ENCODE measurements around the gene NDFIP2.
A peak's percentile ranks its signal among the peaks of the same experiment; 100 is the strongest.
"Not testable (repeated sequence)": the region's sequence is repeated elsewhere in the genome, so short reads cannot be mapped to it uniquely, and the experiment has no call there.

Gene NDFIP2

GRCh38 chr13:79531542-79532254 is 50.7 kb downstream of the NDFIP2 start:
- no peak for DNase-seq (ENCODE audit: low spot score)

GRCh38 chr13:79532576-79532975 is 51.6 kb downstream of the NDFIP2 start:
- DNase-seq (ENCODE audit: low spot score): no peak

GRCh38 chr13:79533781-79534400 is 52.9 kb downstream of the NDFIP2 start:
- DNase-seq (ENCODE audit: low spot score): no peak

- no peak for DNase-seq (ENCODE audit: low spot score)
These were observed 53.6 kb downstream of the NDFIP2 start for GRCh38 chr13:79534596-79534995.

- DNase-seq (ENCODE audit: low spot score): no peak
These were observed 57.8 kb downstream of the NDFIP2 start for GRCh38 chr13:79538757-79539156.

- DNase-seq (ENCODE audit: low spot score): no peak
These were observed 59.5 kb downstream of the NDFIP2 start for GRCh38 chr13:79540504-79540903.

GRCh38 chr13:79541426-79542049 is 60.6 kb downstream of the NDFIP2 start:
- DNase-seq (ENCODE audit: low spot score): peak; percentile 73

- DNase-seq (ENCODE audit: low spot score): no peak
These were observed 62.9 kb downstream of the NDFIP2 start for GRCh38 chr13:79543883-79544282.

- DNase-seq (ENCODE audit: low spot score): no peak
These were observed 66.5 kb downstream of the NDFIP2 start for GRCh38 chr13:79547211-79548195.

- peak; percentile 12 for DNase-seq (ENCODE audit: low spot score)
These were observed 67.9 kb downstream of the NDFIP2 start for GRCh38 chr13:79548902-79549301.

GRCh38 chr13:79549355-79550106 is 68.6 kb downstream of the NDFIP2 start:
- DNase-seq (ENCODE audit: low spot score): peak; percentile 29

GRCh38 chr13:79557666-79558065 is 76.7 kb downstream of the NDFIP2 start:
- DNase-seq (ENCODE audit: low spot score): no peak

GRCh38 chr13:79560954-79561353 is 80.0 kb downstream of the NDFIP2 start:
- DNase-seq (ENCODE audit: low spot score): no peak

GRCh38 chr13:79562557-79562956 is 81.6 kb downstream of the NDFIP2 start:
- no peak for DNase-seq (ENCODE audit: low spot score)

GRCh38 chr13:79566118-79566517 is 85.2 kb downstream of the NDFIP2 start:
- DNase-seq (ENCODE audit: low spot score): no peak

GRCh38 chr13:79571147-79571546 is 90.2 kb downstream of the NDFIP2 start:
- DNase-seq (ENCODE audit: low spot score): no peak

GRCh38 chr13:79573892-79574291 is 92.9 kb downstream of the NDFIP2 start:
- not testable (repeated sequence) for DNase-seq (ENCODE audit: low spot score)

GRCh38 chr13:79581870-79582315 is 100.9 kb downstream of the NDFIP2 start:
- no peak for DNase-seq (ENCODE audit: low spot score)

GRCh38 chr13:79582896-79583295 is 101.9 kb downstream of the NDFIP2 start:
- no peak for DNase-seq (ENCODE audit: low spot score)

GRCh38 chr13:79585033-79585432 is 104.1 kb downstream of the NDFIP2 start:
- no peak for DNase-seq (ENCODE audit: low spot score)
